Head of caudate nucleus (tissue), 42 donors: ENCODE results near the gene PKHD1.

Source experiments
- DNase-seq, 42 donors: peaks; one replicate each; pipeline versions ENCODE4 v3.0.0 to v3.0.0-alpha.2; 2020 to 2021; ENCODE audit warnings: mixed read lengths in 7 of 42
- intact Hi-C: fragments of 100-400 bp; cut with DNase I; formaldehyde crosslinking; loops from one replicate; pipeline ENCODE4 v1.15.0; 2022

PKHD1 gene

GRCh38 chr6:51614725-51615124, 472.7 kb downstream of the PKHD1 start:
- intact Hi-C loops, result no loop called here

DNA sequence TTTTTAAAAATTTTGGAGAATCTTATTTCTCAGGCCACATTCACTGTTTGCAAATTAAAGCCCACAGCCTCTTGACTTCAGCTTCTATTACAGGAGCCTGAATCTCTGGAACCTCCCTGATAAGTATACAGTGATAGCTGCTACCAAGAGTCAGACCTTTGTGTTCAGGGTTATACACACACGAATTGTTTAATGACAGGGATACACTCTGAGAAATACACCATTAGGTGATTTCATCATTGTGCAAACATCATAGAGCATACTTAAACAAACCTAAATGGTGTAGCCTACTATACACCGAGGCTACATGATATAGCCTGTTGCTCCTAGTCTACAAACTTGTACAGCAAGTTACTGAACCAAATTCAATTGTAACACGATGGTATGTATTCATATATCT, 473.9 kb downstream of the PKHD1 start:
- intact Hi-C loops, result no loop called here

More at GRCh38 chr6:51614725-51615124, 472.7 kb downstream of the PKHD1 start:
- DNase-seq, result no peak

DNA sequence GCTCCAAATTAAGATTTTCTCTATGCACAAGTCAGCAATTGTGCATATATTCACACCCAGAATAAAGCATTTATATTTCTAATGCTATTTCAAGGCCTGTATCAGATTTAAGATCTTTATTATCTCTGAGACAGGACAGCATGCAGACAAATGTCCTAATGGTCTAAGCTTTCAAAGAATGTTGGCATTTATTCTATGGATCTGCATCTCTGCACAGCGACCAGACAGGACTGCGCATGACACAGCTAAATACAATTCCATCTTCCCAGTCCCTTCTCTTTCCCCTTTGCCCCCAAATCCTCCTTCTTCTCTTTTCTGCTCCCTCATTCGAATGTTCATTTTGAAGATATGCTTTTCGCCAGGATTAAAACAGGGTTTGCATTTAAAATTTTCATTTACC, 478.5 kb downstream of the PKHD1 start:
- intact Hi-C loops, result no loop called here
- no peak for DNase-seq

More for the DNA sequence above, 473.9 kb downstream of the PKHD1 start:
- DNase-seq, result no peak

DNA sequence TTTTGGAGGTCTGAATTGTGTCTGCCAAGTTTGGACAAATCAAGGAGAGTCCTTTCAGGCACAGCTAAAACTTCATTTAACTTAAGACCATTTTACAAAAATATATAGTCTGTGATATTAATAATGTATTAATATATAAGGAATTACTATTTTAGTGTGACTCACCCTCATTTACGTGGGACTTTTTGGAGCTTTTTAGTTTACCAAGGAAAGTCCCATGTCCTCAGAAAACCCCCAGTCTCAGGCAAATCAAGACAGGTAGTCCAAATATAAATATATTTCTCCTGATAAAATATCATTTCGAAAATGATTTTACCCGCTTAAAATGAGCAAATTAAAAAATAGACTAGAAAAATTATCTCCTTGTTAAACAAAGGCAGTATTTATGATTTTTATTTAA, 479.0 kb downstream of the PKHD1 start:
- intact Hi-C loops, result no loop called here
- no peak for DNase-seq

- no peak for DNase-seq
- intact Hi-C loops, result no loop called here
Observed at GRCh38 chr6:51600514-51600913, 486.9 kb downstream of the PKHD1 start.

DNA sequence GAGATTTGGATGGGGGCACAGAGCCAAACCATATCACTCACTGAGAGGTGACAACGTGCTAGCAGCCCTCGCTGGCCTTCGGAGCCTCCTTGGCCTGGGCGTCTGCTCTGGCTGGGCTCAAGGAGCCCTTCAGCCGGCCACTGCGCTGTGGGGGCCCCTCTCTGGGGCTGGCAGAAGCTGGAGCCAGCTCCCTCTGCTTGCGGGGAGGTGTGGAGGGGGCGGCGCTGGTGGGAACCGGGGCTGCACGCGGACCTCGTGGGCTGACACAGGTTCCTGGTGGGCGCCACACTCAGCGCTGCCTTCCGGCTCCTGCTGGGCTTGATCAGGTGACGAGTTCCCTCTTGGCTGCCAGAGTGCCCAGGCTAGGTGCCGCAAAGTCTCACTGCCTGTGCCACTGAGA, 489.2 kb downstream of the PKHD1 start:
- intact Hi-C loops, result no loop called here
- no peak for DNase-seq

DNA sequence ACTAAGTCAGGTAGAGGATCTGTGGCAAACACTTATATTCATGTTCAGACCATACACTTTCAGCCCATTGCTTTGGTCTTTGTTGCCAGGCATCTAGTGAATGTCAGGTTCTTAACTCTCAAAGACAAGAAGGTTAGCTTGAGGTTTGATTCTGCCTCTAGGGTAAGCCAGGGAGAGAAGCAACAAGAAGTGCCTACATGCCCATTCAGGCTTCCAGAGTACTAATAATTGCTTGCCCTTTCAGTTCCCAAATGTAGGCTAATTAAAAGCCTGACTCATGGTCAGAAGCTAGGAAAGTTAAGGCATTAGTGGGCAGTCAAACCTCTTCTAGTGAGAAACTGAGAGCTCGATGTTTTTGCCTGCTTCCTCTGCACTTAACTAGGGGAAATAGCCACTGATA, 492.4 kb downstream of the PKHD1 start:
- no peak for DNase-seq
- intact Hi-C loops, result no loop called here

GRCh38 chr6:51585264-51585663, 502.1 kb downstream of the PKHD1 start:
- no peak for DNase-seq

GRCh38 chr6:51584163-51584562, 503.2 kb downstream of the PKHD1 start:
- no peak for DNase-seq
- intact Hi-C loops, result no loop called here

More at GRCh38 chr6:51585264-51585663, 502.1 kb downstream of the PKHD1 start:
- intact Hi-C loops, result no loop called here

GRCh38 chr6:51578994-51579393, 508.4 kb downstream of the PKHD1 start:
- no peak for DNase-seq
- intact Hi-C loops, result no loop called here

DNA sequence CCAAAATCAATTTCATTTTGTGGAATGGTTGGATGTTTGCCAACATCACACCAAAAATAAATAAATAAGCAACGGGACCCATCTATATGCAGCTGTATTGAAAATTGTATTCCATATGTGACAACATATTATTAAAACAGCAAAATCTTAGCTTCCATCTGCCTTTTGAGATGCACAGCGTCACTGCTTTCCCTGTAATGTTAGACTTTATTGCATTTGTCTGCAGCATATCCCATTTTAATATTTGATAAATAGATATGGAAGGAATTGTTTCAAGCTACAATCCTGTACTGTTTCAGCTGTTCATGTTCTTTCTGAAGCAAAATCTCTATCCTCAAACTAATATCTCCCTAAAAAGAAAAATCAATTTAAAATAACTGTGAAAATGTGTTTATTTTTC, 509.1 kb downstream of the PKHD1 start:
- intact Hi-C loops, result no loop called here
- no peak for DNase-seq

DNA sequence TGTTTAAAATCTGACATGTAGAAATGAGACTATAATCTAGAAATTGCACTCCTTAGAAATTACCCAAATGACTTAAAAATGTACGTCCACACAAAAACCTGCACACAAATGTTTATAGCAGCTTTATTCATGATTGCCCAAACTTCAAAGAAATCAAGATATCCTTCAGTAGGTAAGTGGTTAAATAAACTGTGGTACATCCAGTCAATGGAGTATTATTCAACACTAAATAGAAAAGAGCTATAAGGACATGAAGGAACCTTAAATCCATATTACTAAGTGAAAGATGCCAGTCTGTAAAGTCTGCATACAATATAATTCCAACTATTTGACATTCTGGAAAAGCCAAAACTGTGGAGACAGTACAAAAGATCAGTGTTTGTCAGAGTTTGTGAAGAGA, 513.4 kb downstream of the PKHD1 start:
- no peak for DNase-seq
- intact Hi-C loops, result no loop called here

GRCh38 chr6:51571168-51571567, 516.2 kb downstream of the PKHD1 start:
- no peak for DNase-seq
- intact Hi-C loops, result no loop called here

DNA sequence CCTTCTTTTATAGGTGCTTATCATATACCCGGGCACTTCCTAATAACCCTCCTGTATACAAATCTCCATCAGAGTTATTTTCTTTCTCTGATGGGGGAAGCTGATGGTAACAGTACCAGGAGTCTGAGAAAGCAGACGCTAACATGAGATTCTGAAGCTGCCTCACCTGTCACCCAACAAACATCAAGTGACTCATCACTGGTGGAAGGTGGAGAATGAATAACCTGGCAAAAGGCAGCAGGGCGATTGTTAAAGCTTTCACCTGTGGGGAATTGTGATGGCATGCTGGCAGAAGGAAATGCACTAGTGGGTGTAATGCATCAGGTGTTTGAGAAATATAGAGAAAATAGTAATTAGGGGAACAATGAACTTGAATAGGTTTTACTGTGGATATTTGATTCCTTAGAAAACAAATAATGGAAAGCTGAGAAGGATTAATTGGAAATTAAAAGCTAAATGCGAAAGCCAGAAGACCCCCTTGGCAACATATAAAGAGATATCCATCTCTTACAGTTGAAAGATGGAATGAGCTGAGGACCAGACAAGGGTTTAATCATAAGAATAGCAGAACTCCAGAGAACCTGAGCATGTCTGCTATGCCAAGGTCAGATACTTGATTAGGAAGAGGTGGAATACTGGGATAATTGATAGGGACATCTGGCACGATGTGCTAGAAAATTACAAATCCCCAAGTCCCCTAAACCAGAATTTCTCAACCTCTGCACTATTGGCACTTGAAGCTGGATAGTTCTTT, 517.1 kb downstream of the PKHD1 start:
- intact Hi-C loops, result no loop called here
- DNase-seq, result no peak

- intact Hi-C loops, result no loop called here
- DNase-seq, result no peak
Observed at GRCh38 chr6:51569594-51569993, 517.8 kb downstream of the PKHD1 start.

DNA sequence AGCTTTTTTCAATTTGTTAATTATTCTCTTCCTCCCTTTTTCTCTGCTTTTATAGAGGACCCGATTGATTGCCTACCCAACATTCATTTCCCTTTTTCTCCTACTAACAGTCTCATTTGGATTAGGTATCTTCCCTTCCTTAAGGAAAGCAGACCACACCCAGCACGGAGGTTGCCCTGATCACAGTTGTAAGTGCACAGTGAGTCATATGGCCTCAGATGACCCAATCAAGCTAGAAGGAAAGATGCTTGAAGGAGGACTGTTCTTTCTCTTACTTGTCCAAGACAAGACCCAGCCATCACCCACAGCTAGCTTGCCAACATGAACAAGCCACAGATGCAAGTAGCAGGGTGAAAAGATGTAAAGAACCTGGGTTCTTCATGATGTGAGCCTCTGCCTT, 518.6 kb downstream of the PKHD1 start:
- intact Hi-C loops, result no loop called here
- DNase-seq, result no peak

DNA sequence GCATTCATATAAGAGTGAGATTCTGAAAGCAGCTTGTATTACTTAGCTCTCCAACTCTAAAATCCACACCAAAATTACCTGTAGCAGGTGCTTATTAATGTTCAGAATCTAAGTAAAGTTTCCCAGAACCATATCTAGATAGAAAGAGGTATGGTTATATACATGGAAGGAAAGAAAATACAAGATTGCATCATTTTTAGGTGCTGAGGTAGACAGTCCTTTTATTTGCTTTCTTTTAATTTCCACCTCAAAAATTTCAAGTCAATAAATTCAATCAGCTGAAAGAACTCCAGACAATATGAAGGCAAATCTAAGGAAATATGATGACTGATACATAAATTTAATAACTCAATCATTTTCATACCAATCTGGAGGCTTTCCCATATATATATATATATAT, 521.9 kb downstream of the PKHD1 start:
- intact Hi-C loops, result no loop called here
- no peak for DNase-seq
